GM12873 (cell line): ENCODE data around the gene FYN.

Source experiments
- TF ChIP-seq, protein P1 (sequence below): IDR thresholded peaks from 2 replicates; pipeline ENCODE4 v1.5.1; 2012; ENCODE audit warnings: low read depth, mild to moderate bottlenecking, moderate library complexity, low read length, control low read depth; ENCODE audit not compliant: insufficient read depth; ENCODE audit errors: missing control alignments

Gene FYN

DNA sequence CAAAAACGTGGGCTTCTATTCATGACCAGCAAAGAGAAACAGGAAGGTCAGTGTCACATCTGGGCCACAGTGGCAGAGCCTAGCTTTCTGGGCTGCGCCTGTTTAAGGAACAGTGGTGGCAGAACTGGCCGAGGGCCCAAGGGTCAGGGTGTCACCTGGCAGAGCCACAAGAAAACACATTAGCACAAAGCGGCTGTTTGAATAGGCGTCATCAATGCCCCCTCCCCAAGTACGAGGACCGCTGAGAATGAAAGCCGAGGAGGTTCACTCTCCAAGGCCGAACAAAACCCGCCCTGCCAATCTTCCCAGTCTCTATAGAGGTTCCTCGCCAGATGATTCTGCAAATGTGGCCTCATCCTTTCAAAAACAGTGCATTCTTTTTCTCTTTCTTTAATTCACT, 142.4 kb downstream of the FYN start:
- TF ChIP-seq, protein P1, sequence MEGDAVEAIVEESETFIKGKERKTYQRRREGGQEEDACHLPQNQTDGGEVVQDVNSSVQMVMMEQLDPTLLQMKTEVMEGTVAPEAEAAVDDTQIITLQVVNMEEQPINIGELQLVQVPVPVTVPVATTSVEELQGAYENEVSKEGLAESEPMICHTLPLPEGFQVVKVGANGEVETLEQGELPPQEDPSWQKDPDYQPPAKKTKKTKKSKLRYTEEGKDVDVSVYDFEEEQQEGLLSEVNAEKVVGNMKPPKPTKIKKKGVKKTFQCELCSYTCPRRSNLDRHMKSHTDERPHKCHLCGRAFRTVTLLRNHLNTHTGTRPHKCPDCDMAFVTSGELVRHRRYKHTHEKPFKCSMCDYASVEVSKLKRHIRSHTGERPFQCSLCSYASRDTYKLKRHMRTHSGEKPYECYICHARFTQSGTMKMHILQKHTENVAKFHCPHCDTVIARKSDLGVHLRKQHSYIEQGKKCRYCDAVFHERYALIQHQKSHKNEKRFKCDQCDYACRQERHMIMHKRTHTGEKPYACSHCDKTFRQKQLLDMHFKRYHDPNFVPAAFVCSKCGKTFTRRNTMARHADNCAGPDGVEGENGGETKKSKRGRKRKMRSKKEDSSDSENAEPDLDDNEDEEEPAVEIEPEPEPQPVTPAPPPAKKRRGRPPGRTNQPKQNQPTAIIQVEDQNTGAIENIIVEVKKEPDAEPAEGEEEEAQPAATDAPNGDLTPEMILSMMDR = no peak

DNA sequence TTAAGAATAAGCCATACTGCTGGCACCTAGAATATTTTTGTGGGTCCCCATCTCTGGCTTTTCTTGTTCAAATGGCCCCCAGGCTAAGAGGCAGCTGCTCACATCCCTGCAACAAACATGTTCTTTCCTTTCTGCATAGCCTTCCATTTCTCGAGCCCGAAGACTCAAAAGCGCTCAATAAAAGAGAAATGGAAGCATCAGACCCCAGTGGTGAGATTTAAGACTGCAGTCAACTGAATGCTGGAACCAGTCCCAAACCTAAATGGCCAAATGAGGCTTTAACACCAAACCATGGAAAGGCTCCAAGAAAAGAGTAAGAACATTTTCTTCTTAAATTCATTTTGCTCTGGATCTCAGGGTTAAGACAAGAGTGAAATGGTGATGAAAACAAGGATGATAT, 145.4 kb downstream of the FYN start:
- TF ChIP-seq, protein P1 = peak; percentile 37

DNA sequence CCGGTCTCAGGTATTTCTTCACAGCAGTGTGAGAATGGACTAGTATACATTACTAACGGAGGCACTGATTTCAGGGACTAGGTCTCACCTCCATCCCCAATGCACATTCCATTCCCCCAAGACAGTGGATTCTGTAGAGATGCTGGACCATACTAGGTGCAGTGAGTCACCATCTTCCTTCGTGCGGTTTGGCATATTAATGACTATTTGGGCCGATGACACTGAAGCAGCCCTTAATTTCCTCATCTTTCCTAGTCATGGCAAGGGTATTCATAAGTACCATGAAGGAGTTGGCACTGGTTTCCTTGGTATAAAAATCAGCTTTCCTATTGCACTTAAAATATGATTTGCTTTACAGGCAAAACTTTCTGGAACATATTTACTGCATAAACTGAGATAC, 146.2 kb downstream of the FYN start:
- TF ChIP-seq, protein P1 = no peak

DNA sequence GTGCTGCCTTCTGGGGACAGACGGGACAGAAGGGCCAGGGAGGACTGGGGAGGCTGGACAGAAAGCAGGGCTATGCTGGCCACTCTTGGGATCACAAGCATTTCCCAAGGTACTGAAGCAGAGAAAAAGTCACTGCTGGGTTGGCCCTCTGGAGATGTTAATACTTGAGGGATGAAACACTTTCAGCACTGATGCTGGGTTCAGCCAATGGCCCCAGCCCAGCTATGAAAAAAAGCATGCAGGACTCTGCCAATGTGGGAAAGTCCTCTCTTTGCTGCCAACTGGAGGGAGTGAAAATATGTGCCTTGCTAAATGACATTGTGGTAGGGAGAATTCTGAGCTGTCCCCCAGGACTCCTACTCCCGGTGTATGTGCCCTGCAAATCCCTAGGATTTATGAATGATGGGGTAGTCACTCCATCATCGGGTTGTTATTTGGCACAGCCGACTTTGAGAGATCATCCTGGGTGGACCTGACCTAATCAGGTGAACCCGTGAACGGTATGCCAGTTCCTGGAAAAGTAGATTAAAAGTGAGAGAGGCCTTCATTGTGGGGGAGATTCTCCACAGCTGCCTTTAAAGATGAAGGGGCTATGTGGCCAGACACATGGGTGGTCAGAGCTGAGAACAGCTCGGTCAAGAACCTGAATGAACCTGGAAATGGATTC, 147.7 kb downstream of the FYN start:
- TF ChIP-seq, protein P1 = no peak

DNA sequence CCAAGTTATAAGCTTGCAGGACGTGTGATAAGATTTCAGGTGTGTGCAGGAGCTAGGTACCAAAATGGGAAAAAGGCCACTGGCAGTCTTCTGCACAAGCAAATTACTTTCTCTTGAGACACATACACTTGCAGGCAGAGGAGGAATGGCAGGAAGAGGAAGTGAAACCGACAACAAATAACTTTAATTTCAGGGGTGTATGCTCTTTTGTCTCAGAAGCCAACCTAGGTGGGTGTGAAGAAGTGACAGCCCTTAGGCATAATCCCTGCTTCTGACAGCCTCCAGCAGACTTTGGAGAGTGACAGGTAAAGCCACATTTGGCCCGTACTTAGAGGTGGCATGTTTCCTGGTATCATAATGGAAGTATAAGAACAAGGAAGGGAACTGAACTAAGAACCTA, 148.7 kb downstream of the FYN start:
- TF ChIP-seq, protein P1 = no peak

DNA sequence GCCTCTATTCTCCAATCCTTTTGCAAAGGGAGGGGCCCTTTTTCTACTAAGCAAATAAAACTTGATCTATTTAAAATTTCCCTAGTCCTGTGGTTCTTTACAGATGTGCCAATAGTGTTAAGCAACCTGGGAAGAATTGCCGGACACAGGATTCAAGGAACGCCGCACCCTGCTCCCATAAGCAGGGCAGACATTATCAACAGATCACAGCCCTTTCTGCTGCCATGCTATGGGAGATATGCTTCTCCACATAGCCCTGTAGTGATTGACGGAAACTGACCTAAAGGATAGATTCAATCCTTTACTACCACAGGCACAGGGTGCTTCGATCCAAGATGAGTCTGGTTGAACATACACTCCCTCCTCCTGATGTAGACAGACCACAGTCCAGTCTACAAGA, 149.2 kb downstream of the FYN start:
- TF ChIP-seq, protein P1 = no peak

DNA sequence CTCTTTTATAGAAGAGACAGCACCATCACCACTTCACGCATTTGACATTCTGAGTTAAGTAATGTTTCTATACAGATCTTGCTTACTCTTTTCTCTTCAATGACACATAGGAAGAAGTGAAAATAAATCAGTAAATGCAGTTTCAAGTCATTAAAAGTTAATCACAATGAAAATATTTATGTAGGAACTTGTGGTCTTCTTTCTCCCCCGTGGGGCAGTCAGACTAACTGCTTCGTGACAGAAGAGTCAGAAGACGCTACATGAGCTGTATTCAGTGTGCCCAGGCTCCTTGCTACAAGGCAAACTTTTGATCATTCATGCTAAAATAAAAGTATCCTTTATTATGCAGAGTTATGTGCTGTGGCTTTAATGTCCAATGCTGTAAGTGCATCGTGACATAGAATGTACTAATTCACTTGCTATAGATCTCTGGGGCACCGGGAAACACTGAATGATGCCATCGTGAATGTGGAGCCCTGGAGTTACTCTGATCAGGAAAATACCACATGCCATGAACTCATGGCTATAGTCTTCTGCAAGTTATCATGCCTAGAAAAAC, 149.8 kb downstream of the FYN start:
- TF ChIP-seq, protein P1 = no peak
